Measurements from ENCODE around the gene RFPL1.

RFPL1 gene

GRCh38 chr22:29476116-29476515 lies 37.7 kb downstream of the RFPL1 start:
- no peak for DNase-seq
- TF ChIP-seq CTCF (IDR thresholded peaks at IDR 0.05): no peak
- peaks cover 0 to 17% (median 13%) of the 10 kb centered on the region in 4 donors for H3K4me1 ChIP-seq
- H3K9me3 ChIP-seq: no peaks in the 10 kb centered on the region
- peaks cover 0 to 75% of the 10 kb centered on the region in 2 donors for H3K27me3 ChIP-seq
- no peak overlapping the region for H3K4me3 ChIP-seq
- no peaks in the 10 kb centered on the region for H3K36me3 ChIP-seq
- no peak overlapping the region for H3K27ac ChIP-seq
- intact Hi-C loops (cut with DNase I; ENCODE audit: low total_unique reads): no loop called here

GRCh38 chr22:29477723-29478318 lies 39.4 kb downstream of the RFPL1 start:
- Histone ChIP-seq H3K36me3 (no peaks in the 10 kb centered on the region), H3K27me3 (peaks cover 0 to 86% of the 10 kb centered on the region in 2 donors), H3K27ac (no peak overlapping the region), H3K4me3 (no peak overlapping the region), H3K9me3 (no peaks in the 10 kb centered on the region), H3K4me1 (peaks cover 0 to 20% (median 13%) of the 10 kb centered on the region in 4 donors)
- no peak for DNase-seq
- TF ChIP-seq CTCF (IDR thresholded peaks at IDR 0.05): no peak
- intact Hi-C loops (cut with DNase I; ENCODE audit: low total_unique reads): no loop called here

- Histone ChIP-seq H3K36me3 (no peaks in the 10 kb centered on the region), H3K9me3 (no peaks in the 10 kb centered on the region), H3K27me3 (peaks cover 0 to 88% of the 10 kb centered on the region in 2 donors), H3K4me3 (no peak overlapping the region), H3K4me1 (peaks cover 0 to 20% (median 13%) of the 10 kb centered on the region in 4 donors), H3K27ac (no peak overlapping the region)
- TF ChIP-seq CTCF (IDR thresholded peaks at IDR 0.05): no peak
- no peak for DNase-seq
- intact Hi-C loops (cut with DNase I; ENCODE audit: low total_unique reads): no loop called here
These were observed 40.2 kb downstream of the RFPL1 start for GRCh38 chr22:29478326-29479276.

GRCh38 chr22:29479417-29480261 lies 41.3 kb downstream of the RFPL1 start, which contains the start of gene NEFH:
NEFH (plus strand) TSS chr22:29480218; CDS start chr22:29480263, 45 bp downstream.
- Histone ChIP-seq H3K9me3 (no peaks in the 10 kb centered on the region), H3K27ac (no peak within 1 kb of the TSS), H3K4me1 (peaks cover 0 to 20% (median 13%) of the 10 kb centered on the region in 4 donors), H3K27me3 (peaks cover 0 to 83% of the 10 kb centered on the region in 2 donors), H3K4me3 (peak within 1 kb of the TSS; percentile 7 to 31), H3K36me3 (no peaks in the 10 kb centered on the region)
- intact Hi-C loops (cut with DNase I; ENCODE audit: low total_unique reads): no loop called here
- DNase-seq: no peak
- no peak for TF ChIP-seq CTCF (IDR thresholded peaks at IDR 0.05)

- Histone ChIP-seq H3K27ac (no peak overlapping the region), H3K27me3 (peaks cover 0 to 81% of the 10 kb centered on the region in 2 donors), H3K4me1 (peaks cover 0 to 20% (median 13%) of the 10 kb centered on the region in 4 donors), H3K4me3 (peak overlapping the region in 1 of 2 donors; percentile 31), H3K36me3 (no peaks in the 10 kb centered on the region), H3K9me3 (no peaks in the 10 kb centered on the region)
- intact Hi-C loops (cut with DNase I; ENCODE audit: low total_unique reads): no loop called here
- TF ChIP-seq CTCF (IDR thresholded peaks at IDR 0.05): no peak
- no peak for DNase-seq
These were observed 41.8 kb downstream of the RFPL1 start for GRCh38 chr22:29480262-29480511.

Measured in tibial artery (tissue), 4 donors.